Esophagus squamous epithelium (tissue), 4 donors: ENCODE results near the gene SUPT4H1.

Experiments
- POLR2A ChIP-seq, 4 donors: fragments of 450-650 bp; IDR thresholded peaks; one replicate each; pipeline ENCODE4 v1.6.1; 2017; ENCODE audit warnings: antibody characterized with exemption in 4 of 4, mild to moderate bottlenecking in 4 of 4, moderate library complexity in 3 of 4
- TF ChIP-seq, protein P1 (sequence below), 6 experiments: fragments of 450-650 bp in 4 of 6; fragments of 200-600 bp in 2 of 6; sonication (generic) in 2 of 6; IDR thresholded peaks; one replicate each; pipeline ENCODE4 v1.5.1; 2016 to 2019; ENCODE audit warnings: antibody characterized with exemption in 6 of 6, mild to moderate bottlenecking in 4 of 6, moderate library complexity in 4 of 6

- TF ChIP-seq, protein P1, sequence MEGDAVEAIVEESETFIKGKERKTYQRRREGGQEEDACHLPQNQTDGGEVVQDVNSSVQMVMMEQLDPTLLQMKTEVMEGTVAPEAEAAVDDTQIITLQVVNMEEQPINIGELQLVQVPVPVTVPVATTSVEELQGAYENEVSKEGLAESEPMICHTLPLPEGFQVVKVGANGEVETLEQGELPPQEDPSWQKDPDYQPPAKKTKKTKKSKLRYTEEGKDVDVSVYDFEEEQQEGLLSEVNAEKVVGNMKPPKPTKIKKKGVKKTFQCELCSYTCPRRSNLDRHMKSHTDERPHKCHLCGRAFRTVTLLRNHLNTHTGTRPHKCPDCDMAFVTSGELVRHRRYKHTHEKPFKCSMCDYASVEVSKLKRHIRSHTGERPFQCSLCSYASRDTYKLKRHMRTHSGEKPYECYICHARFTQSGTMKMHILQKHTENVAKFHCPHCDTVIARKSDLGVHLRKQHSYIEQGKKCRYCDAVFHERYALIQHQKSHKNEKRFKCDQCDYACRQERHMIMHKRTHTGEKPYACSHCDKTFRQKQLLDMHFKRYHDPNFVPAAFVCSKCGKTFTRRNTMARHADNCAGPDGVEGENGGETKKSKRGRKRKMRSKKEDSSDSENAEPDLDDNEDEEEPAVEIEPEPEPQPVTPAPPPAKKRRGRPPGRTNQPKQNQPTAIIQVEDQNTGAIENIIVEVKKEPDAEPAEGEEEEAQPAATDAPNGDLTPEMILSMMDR (IDR thresholded peaks at IDR 0.05): no peak
- TF ChIP-seq POLR2A (IDR thresholded peaks at IDR 0.05): no peak
Measured at GRCh38 chr17:58396173-58396572, 44.2 kb upstream of the SUPT4H1 start.
